HG02938 (cell line): Measurements from ENCODE around the gene UGP2.
"Not testable (repeated sequence)": the region's sequence is repeated elsewhere in the genome, so short reads cannot be mapped to it uniquely, and the experiment has no call there.

Source experiments
- ATAC-seq: cut with Tn5 transposase; IDR thresholded peaks from one replicate; pipeline ENCODE4 v1.9.1; 2021; ENCODE audit warnings: mild to moderate bottlenecking, moderate library complexity; ENCODE audit not compliant: unreplicated experiment

Gene UGP2

DNA sequence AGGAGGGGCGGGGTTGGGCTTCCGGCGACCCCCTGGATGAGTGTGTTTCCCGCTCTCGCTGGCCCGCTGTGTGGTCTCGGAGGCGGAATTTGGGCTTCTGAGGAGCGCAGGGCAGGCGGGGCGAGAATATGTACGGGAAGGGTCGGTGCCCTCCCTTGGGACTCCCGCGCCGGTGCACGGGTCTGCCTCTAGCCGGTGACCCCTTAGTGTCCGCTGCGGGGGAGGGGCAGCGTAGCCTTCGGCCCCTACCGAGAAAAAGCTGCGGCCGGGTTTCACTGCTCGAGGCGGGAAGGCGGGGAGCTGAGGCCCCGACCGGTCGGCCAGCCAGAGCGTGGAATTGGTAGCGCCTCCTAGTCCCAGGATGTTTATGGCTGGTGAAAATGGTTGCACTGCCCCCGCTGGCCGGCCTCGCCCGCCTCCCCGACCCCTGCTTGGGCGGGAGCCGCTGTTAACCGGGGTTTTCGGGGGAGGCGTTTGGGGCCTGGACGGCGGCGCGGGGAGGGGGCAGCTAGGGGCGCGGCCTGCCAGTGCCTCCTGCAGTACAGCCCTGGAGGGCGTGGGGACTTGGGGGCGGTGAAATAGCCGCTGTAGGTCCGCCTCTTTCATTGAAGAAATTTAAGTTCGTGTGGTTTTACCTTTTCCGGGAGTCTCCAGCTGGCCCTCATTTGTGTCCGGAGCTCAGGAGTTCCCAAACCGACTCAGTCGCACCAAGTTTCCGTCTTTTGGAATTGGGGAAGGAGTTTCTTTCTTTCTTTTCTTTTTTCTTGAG is at the start of gene UGP2:
Gene UGP2 (plus strand): TSS at position 643 of the 769 bp plus-strand sequence. CDS start 290 bp downstream, outside the sequence.
- ATAC-seq, result peak; percentile 52

- no peak for ATAC-seq
These were observed 49.2 kb upstream of the UGP2 start for GRCh38 chr2:63792530-63792929.

- no peak for ATAC-seq
These were observed 45.3 kb upstream of the UGP2 start for GRCh38 chr2:63796366-63796765.

GRCh38 chr2:63796796-63797195 is 44.9 kb upstream of the UGP2 start:
- no peak for ATAC-seq

DNA sequence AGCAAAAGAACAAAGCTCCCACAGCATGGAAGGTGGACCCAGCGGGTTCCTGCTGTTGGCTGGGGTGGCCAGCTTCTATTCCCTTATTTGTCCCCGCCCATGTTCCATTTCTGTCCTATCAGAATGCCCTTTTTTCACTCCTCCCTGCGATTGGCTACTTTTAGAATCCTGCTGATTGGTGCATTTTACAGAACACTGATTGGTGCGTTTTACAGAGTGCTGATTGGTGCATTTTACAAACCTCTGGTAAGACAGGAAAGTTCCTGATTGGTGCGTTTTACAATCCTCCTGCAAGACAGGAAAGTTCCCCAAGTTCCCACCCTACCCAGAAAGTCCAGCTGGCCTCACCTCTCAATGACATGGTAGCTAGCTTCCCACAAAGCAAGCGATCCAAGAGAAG is 40.2 kb upstream of the UGP2 start:
- no peak for ATAC-seq

- no peak for ATAC-seq
These were observed 36.3 kb upstream of the UGP2 start for GRCh38 chr2:63805412-63805811.

DNA sequence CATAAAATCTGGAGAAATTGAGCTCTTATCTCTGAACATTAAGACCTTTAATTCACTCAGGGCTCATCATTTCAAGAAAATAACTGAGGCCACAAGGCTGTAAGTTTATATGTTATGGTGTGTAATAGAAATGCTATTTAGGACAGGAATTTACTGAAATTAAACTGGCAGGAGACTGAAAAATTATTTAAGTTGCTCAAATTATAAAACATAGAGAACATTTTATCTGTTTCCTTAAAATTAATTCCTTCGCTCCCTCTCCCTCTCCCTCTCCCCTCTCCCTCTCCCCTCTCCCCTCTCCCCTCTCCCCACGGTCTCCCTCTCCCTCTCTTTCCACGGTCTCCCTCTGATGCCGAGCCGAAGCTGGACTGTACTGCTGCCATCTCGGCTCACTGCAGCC is 33.7 kb upstream of the UGP2 start:
- not testable (repeated sequence) for ATAC-seq

DNA sequence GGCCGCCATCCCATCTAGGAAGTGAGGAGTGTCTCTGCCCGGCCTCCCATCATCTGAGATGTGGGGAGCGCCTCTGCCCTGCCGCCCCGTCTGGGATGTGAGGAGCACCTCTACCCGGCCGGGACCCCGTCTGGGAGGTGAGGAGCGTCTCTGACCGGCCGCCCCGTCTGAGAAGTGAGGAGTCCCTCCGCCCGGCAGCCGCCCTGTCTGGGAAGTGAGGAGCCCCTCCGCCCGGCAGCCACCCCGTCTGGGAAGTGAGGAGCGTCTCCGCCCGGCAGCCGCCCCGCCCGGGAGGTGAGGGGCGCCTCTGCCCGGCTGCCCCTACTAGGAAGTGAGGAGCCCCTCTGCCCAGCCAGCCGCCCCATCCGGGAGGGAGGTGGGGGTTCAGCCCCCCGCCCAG is 32.8 kb upstream of the UGP2 start:
- not testable (repeated sequence) for ATAC-seq

DNA sequence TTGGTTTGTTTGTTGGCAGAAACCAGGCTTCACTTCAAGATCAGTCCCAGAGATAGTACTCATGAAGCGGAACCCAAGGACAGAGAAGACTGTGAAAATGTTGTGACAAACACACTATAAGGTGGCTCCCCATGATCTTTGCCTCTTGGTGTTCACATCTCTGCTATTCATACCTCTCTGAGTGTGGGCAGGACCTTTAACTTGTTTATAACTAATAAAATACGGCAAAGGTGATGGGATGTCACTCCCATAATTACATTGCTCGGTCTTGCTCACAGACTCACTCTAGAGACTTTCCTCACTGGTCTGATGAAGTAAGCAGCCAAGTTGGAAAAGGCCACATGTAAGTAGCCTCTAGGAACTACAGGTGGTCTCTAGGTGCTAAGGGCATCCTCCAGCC is 30.6 kb upstream of the UGP2 start:
- no peak for ATAC-seq

- not testable (repeated sequence) for ATAC-seq
These were observed 29.8 kb upstream of the UGP2 start for GRCh38 chr2:63811870-63812269.

GRCh38 chr2:63814114-63814513 is 27.6 kb upstream of the UGP2 start:
- ATAC-seq, result no peak

DNA sequence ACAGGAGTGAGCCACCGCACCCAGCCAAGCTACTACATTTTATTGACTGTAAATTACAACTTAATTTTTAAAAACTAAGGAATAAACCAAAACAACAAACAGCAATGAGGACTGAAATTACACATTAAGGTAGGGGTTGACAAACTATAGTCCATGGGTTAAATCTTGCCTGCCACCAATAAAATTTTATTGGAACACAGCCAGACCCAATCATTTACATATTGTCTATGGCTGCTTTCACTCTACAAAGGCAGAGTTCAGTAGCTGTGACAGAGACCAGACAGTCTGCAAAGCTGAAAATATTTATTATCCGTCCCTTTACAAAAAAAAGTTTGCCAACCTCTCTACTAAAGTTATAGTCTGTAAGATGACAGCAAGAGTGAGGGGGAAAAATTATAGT is 24.3 kb upstream of the UGP2 start:
- ATAC-seq, result no peak

- no peak for ATAC-seq
These were observed 23.4 kb upstream of the UGP2 start for GRCh38 chr2:63818271-63818670.

GRCh38 chr2:63819256-63819655 is 22.4 kb upstream of the UGP2 start:
- no peak for ATAC-seq

- no peak for ATAC-seq
These were observed 21.7 kb upstream of the UGP2 start for GRCh38 chr2:63819765-63820717.

DNA sequence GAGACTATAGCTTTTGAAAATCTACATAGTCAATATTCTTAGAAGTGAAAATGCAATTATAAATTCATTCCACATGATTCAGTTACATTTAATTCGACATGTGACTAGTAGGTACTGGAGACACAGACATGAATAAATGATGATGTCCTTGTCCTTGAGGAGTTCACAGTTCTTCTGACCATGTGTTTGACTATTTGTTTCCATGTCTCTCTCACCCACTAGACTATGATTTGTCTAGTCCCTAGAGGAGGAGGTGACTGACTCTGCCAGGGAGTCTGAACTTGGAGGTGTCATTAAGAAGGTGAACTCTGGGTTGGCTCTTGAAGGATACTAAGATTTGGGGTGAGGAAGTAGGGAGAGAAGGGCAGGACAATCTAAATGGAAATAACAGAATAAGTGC is 20.7 kb upstream of the UGP2 start:
- no peak for ATAC-seq

DNA sequence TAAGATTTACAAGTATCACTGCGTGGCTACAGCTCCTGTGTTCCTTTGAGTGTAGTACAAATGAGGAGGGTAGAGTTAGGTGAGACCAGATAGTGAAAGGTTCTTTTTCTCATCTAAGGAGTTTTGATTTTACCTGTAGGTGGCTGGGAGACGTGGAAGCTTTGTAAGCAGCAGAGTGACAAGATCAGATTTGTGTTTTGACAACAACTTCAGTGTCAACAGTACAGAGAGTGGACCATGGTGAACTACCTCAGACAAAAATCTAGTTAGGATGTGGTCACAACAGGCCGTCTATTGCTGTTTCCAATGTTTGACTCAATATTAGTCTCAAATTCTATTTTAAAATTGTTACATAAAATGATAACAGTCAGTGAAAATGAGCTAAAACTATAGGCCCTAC is 20.3 kb upstream of the UGP2 start:
- ATAC-seq, result no peak

- ATAC-seq, result no peak
These were observed 19.2 kb upstream of the UGP2 start for GRCh38 chr2:63822478-63822877.

GRCh38 chr2:63827749-63828148 is 13.9 kb upstream of the UGP2 start:
- ATAC-seq, result no peak

DNA sequence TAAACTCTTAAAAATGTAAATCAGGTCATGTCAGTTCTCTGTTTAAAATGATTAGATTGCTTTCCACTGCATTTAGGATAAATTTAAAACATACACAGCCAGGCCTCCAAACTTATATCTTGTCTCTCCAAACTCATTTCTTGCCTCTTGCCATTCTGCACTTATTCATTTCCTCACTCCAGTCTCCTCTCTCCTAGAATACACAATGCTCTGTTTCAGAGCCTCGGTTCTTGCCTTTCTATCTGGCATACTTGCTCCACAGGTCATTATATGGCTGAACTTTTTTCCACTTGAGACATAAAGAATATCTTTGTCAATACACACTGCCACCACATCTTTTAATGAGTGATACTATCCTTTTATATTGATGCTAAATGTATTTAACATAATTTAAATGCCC is 10.5 kb upstream of the UGP2 start:
- ATAC-seq, result no peak

DNA sequence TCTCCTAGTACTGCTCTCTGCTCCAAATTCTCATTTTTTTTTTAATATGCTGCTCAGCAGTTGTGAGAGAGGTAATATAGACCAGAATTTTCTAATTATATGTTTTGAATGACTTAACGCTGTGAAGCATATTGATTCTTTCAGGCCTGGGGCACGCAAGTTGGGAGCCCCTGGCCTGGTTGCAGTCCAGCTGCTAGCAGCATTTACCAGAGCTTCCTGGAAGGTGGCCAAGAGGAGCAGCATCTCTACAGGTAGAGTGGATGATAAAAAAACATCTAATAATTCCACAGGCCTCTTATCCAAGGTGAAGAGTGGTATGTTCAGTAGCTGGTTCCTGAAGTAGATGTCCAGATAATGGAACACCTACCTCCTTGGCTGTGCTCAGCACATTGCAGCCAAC is 7.3 kb upstream of the UGP2 start:
- ATAC-seq, result no peak

GRCh38 chr2:63837036-63837594 is 4.6 kb upstream of the UGP2 start:
- ATAC-seq, result no peak
